ENCODE data around the gene LRIT1. TPM values are rescaled to one million over a fixed set of nuclear protein-coding genes. Genes with fewer than 3 reads are reported as not detected.

The LRIT1 gene
- polyA plus RNA-seq, 1 donor (not counting 4 experiments of a cell fraction or from before 2014, with no cell fraction given) = not detected

DNA sequence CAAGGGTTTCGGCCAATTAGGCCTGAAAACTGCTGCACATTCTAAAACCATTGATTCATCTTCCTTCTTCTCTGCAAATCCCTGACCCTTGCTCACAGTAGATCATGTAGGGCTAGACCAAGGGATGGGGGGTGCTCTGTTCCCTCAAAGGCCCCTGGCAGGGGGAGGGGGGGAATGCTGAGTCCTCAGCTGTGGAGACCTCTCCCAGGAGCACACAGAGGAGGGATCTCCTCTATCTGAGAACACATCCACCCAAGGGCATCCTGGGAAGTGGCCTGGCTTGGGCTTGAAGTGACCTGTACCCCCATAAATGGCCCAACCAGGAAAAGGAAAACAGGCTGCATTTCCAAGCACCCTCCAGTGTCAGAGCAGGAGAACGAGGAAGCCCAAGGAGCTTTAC is 48.0 kb downstream of the LRIT1 start:
- Histone ChIP-seq H3K9me3 (ENCODE audit: control insufficient read depth, low read depth, low read length) (no peaks in the 10 kb centered on the region), H3K9me1 (ENCODE audit: control insufficient read depth, extremely low read depth, insufficient read depth, low read length) (no peaks in the 10 kb centered on the region), H3K4me3 (ENCODE audit: control insufficient read depth in 2 of 3, extremely low read depth in 1 of 3, insufficient read depth in 2 of 3, low read depth in 1 of 3, low read length in 3 of 3) (no peak overlapping the region), H3K4me1 (ENCODE audit: control insufficient read depth, extremely low read depth, insufficient read depth, low read length) (peaks cover 14% of the 10 kb centered on the region), H3K27me3 (ENCODE audit: control insufficient read depth, extremely low read depth, insufficient read depth, low read length) (peaks cover 48% of the 10 kb centered on the region), H2AFZ (ENCODE audit: control insufficient read depth, low read length) (no peak overlapping the region), H3K79me2 (ENCODE audit: control insufficient read depth, insufficient read depth, low read length) (no peaks in the 10 kb centered on the region), H3K27ac (ENCODE audit: control insufficient read depth, insufficient read depth, low read length) (no peak overlapping the region), H4K20me1 (ENCODE audit: control insufficient read depth, extremely low read depth, insufficient read depth, low read length) (no peaks in the 10 kb centered on the region), H3K36me3 (ENCODE audit: control insufficient read depth in 2 of 2, extremely low read depth in 1 of 2, insufficient read depth in 2 of 2, low read length in 2 of 2) (no peaks in the 10 kb centered on the region), H3K9ac (ENCODE audit: control insufficient read depth, extremely low read depth, insufficient read depth, low read length) (no peak overlapping the region), H3K4me2 (ENCODE audit: control insufficient read depth, extremely low read depth, insufficient read depth, low read depth, low read length) (no peak overlapping the region)
- dilution Hi-C loops (cut with MboI; ENCODE audit: extremely low pct_ligation_motif_present, low sequenced_read_pairs) = no loop called here
- FAIRE-seq (no peak), DNase-seq (ENCODE audit: low read depth, low spot score) (no peak)
- TF ChIP-seq EZH2 (IDR thresholded peaks at IDR 0.05; ENCODE audit: low read length) (no peak), CTCF (optimal IDR thresholded peaks at IDR 0.05 in 1 of 3, IDR thresholded peaks at IDR 0.05 in 1 of 3, conservative IDR thresholded peaks at IDR 0.05 in 1 of 3; ENCODE audit: extremely low read depth in 1 of 3, insufficient read depth in 2 of 3, low read length in 3 of 3) (no peak)

GRCh38 chr10:84191106-84191505 is 50.2 kb downstream of the LRIT1 start:
- Histone ChIP-seq H3K9me1 (ENCODE audit: control insufficient read depth, extremely low read depth, insufficient read depth, low read length) (no peaks in the 10 kb centered on the region), H2AFZ (ENCODE audit: control insufficient read depth, low read length) (no peak overlapping the region), H4K20me1 (ENCODE audit: control insufficient read depth, extremely low read depth, insufficient read depth, low read length) (no peaks in the 10 kb centered on the region), H3K4me2 (ENCODE audit: control insufficient read depth, extremely low read depth, insufficient read depth, low read depth, low read length) (no peak overlapping the region), H3K36me3 (ENCODE audit: control insufficient read depth in 2 of 2, extremely low read depth in 1 of 2, insufficient read depth in 2 of 2, low read length in 2 of 2) (no peaks in the 10 kb centered on the region), H3K9me3 (ENCODE audit: control insufficient read depth, low read depth, low read length) (no peaks in the 10 kb centered on the region), H3K79me2 (ENCODE audit: control insufficient read depth, insufficient read depth, low read length) (no peaks in the 10 kb centered on the region), H3K4me1 (ENCODE audit: control insufficient read depth, extremely low read depth, insufficient read depth, low read length) (peaks cover 14% of the 10 kb centered on the region), H3K27me3 (ENCODE audit: control insufficient read depth, extremely low read depth, insufficient read depth, low read length) (peaks cover 28% of the 10 kb centered on the region), H3K9ac (ENCODE audit: control insufficient read depth, extremely low read depth, insufficient read depth, low read length) (no peak overlapping the region), H3K27ac (ENCODE audit: control insufficient read depth, insufficient read depth, low read length) (no peak overlapping the region), H3K4me3 (ENCODE audit: control insufficient read depth in 2 of 3, extremely low read depth in 1 of 3, insufficient read depth in 2 of 3, low read depth in 1 of 3, low read length in 3 of 3) (no peak overlapping the region)
- FAIRE-seq = peak; percentile 17
- dilution Hi-C loops (cut with MboI; ENCODE audit: extremely low pct_ligation_motif_present, low sequenced_read_pairs) = no loop called here
- TF ChIP-seq CTCF (optimal IDR thresholded peaks at IDR 0.05 in 1 of 3, IDR thresholded peaks at IDR 0.05 in 1 of 3, conservative IDR thresholded peaks at IDR 0.05 in 1 of 3; ENCODE audit: extremely low read depth in 1 of 3, insufficient read depth in 2 of 3, low read length in 3 of 3) (no peak), EZH2 (IDR thresholded peaks at IDR 0.05; ENCODE audit: low read length) (no peak)
- DNase-seq (ENCODE audit: low read depth, low spot score) = no peak
